ENCODE measurements around the gene L3MBTL1. TPM values are rescaled to one million over a fixed set of nuclear protein-coding genes. Genes with fewer than 3 reads are reported as not detected.

Gene L3MBTL1
- total and polyA plus RNA-seq, 2 of the 4 experiments (the other 2 are of a cell fraction) = 2.2 to 4.5 TPM

DNA sequence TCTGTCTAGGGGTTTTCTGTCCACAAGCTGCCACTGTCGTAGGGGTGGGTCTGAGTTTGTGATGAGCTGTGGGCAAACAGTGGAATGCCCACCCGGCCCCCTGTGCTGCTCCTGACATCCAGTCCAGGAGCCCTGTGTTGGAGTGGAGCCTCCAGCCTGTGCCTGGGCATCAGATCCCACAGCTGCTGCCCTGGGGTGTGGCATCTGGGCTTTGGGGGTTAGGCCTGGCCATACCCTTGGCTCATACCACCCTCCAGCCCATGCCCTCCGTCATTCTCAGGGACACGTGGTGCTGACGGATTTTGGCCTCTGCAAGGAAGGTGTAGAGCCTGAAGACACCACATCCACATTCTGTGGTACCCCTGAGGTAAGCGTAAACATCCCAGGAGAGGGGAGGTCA, 64.3 kb downstream of the L3MBTL1 start:
- dilution Hi-C loops (cut with HindIII; ENCODE audit: low sequenced_read_pairs, unreplicated experiment) (no loop called here), intact Hi-C loops (cut with micrococcal nuclease) (no loop called here), in situ Hi-C loops (cut with MboI; ENCODE audit: low sequenced_read_pairs) (no loop called here)
- no peak overlapping the region for H2AK5ac ChIP-seq (ENCODE audit: low read depth, low read length)
- H3K36me3 ChIP-seq (ENCODE audit: control insufficient read depth, insufficient read depth, low read length) = no peaks in the 10 kb centered on the region
- H4K20me1 ChIP-seq (ENCODE audit: insufficient read depth, low read length) = no peaks in the 10 kb centered on the region
- no peak overlapping the region for H3K18ac ChIP-seq (ENCODE audit: low read depth, low read length)
- no peak overlapping the region for H3K14ac ChIP-seq (replicated peaks; ENCODE audit: low read depth, low read length)
- no peak overlapping the region for H3K4ac ChIP-seq (ENCODE audit: low read depth, low read length)
- ATAC-seq (ENCODE audit: low read depth) = no peak
- H2AK9ac ChIP-seq (replicated peaks; ENCODE audit: low read depth, low read length, poor library complexity) = no peak overlapping the region
- no peak overlapping the region for H3K56ac ChIP-seq (ENCODE audit: extremely low read depth, insufficient read depth, low read length)
- no peaks in the 10 kb centered on the region for H3K79me1 ChIP-seq (ENCODE audit: low read depth in 1 of 2, low read length in 2 of 2)
- no peaks in the 10 kb centered on the region; the same call in 1 of the 2 replicates for H3K9me1 ChIP-seq (ENCODE audit: insufficient read depth, low read length)
- no peak overlapping the region for H3K4me3 ChIP-seq (ENCODE audit: insufficient read depth, low read depth, low read length)
- H3K27ac ChIP-seq (ENCODE audit: insufficient read depth, low read length) = no peak overlapping the region
- no peak overlapping the region for H3K4me2 ChIP-seq (ENCODE audit: low read depth, low read length)
- no peak overlapping the region for H3K23ac ChIP-seq (ENCODE audit: low read depth, low read length)
- no peak overlapping the region for H2BK120ac ChIP-seq (ENCODE audit: low read depth, low read length)
- H2AFZ ChIP-seq (replicated peaks; ENCODE audit: low read length, poor library complexity) = peak overlapping the region; percentile 21
- H4K91ac ChIP-seq (ENCODE audit: insufficient read depth, low read depth, low read length) = no peak overlapping the region
- H3K4me1 ChIP-seq (ENCODE audit: control insufficient read depth, insufficient read depth, low read length) = no peaks in the 10 kb centered on the region
- H3K9ac ChIP-seq (ENCODE audit: low read depth, low read length) = no peak overlapping the region
- no peak overlapping the region for H4K8ac ChIP-seq (ENCODE audit: low read depth in 2 of 2, low read length in 2 of 2)
- TF ChIP-seq CEBPB (IDR thresholded peaks at IDR 0.05; ENCODE audit: low read depth, low read length) (no peak), SMC3 (IDR thresholded peaks at IDR 0.05; ENCODE audit: low read depth, low read length) (no peak), RCOR1 (IDR thresholded peaks at IDR 0.05; ENCODE audit: insufficient replicate concordance, low read length) (no peak), MAFK (IDR thresholded peaks at IDR 0.05; ENCODE audit: low read depth, low read length) (no peak), CHD1 (IDR thresholded peaks at IDR 0.05; ENCODE audit: low read depth, low read length) (no peak), NFE2L2 (IDR thresholded peaks at IDR 0.05; ENCODE audit: low read depth, low read length) (no peak), FOS (IDR thresholded peaks at IDR 0.05; ENCODE audit: low read depth, low read length) (no peak), RAD21 (IDR thresholded peaks at IDR 0.05; ENCODE audit: low read length) (no peak), MAZ (IDR thresholded peaks at IDR 0.05; ENCODE audit: borderline replicate concordance, low read depth, low read length) (no peak), POLR2A (IDR thresholded peaks at IDR 0.05; ENCODE audit: low read depth, low read length) (no peak), RFX5 (IDR thresholded peaks at IDR 0.05; ENCODE audit: low read depth, low read length) (no peak), MXI1 (IDR thresholded peaks at IDR 0.05; ENCODE audit: borderline replicate concordance, low read depth, low read length) (no peak), BHLHE40 (IDR thresholded peaks at IDR 0.05; ENCODE audit: low read depth, low read length) (no peak)
- TF ChIP-seq, protein P1, sequence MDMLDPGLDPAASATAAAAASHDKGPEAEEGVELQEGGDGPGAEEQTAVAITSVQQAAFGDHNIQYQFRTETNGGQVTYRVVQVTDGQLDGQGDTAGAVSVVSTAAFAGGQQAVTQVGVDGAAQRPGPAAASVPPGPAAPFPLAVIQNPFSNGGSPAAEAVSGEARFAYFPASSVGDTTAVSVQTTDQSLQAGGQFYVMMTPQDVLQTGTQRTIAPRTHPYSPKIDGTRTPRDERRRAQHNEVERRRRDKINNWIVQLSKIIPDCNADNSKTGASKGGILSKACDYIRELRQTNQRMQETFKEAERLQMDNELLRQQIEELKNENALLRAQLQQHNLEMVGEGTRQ (IDR thresholded peaks at IDR 0.05; ENCODE audit: low read depth, low read length) = no peak
- TF ChIP-seq, protein P2, sequence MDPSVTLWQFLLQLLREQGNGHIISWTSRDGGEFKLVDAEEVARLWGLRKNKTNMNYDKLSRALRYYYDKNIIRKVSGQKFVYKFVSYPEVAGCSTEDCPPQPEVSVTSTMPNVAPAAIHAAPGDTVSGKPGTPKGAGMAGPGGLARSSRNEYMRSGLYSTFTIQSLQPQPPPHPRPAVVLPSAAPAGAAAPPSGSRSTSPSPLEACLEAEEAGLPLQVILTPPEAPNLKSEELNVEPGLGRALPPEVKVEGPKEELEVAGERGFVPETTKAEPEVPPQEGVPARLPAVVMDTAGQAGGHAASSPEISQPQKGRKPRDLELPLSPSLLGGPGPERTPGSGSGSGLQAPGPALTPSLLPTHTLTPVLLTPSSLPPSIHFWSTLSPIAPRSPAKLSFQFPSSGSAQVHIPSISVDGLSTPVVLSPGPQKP (IDR thresholded peaks at IDR 0.05; ENCODE audit: borderline replicate concordance, low read depth, low read length) = no peak
- TF ChIP-seq, protein P3, sequence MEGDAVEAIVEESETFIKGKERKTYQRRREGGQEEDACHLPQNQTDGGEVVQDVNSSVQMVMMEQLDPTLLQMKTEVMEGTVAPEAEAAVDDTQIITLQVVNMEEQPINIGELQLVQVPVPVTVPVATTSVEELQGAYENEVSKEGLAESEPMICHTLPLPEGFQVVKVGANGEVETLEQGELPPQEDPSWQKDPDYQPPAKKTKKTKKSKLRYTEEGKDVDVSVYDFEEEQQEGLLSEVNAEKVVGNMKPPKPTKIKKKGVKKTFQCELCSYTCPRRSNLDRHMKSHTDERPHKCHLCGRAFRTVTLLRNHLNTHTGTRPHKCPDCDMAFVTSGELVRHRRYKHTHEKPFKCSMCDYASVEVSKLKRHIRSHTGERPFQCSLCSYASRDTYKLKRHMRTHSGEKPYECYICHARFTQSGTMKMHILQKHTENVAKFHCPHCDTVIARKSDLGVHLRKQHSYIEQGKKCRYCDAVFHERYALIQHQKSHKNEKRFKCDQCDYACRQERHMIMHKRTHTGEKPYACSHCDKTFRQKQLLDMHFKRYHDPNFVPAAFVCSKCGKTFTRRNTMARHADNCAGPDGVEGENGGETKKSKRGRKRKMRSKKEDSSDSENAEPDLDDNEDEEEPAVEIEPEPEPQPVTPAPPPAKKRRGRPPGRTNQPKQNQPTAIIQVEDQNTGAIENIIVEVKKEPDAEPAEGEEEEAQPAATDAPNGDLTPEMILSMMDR (conservative IDR thresholded peaks at IDR 0.05; ENCODE audit: low read depth, low read length) = no peak
- ChIA-PET POLR2A (ENCODE audit: unreplicated experiment) (no interaction called here), CTCF (no interaction called here)
- no peak overlapping the region for H4K5ac ChIP-seq (ENCODE audit: low read depth, low read length)
- H2BK20ac ChIP-seq (ENCODE audit: low read depth, low read length) = no peak overlapping the region
- H2BK5ac ChIP-seq (ENCODE audit: low read depth, low read length, poor library complexity, severe bottlenecking) = no peak overlapping the region
- H3K9me3 ChIP-seq (ENCODE audit: control insufficient read depth, insufficient read depth, low read length) = no peaks in the 10 kb centered on the region
- DNase-seq = no peak
- H3K27me3 ChIP-seq (ENCODE audit: control insufficient read depth, insufficient read depth, low read length) = peaks cover 16% of the 10 kb centered on the region
- H2BK15ac ChIP-seq (ENCODE audit: low read depth, low read length) = no peak overlapping the region
- BruUV-seq (replicated peaks) = no TSS peak
- WGBS, 2 experiments (ENCODE audit: extremely low coverage in 2 of 2, insufficient read length in 1 of 2) = no CpG with 5 or more reads among the region's 6 CpGs

Measured in IMR-90 (cell line).